ENCODE results near the gene PECR.

Gene PECR

GRCh38 chr2:216114382-216114713 lies 32.7 kb upstream of the PECR start:
- Mint-ChIP-seq H3K27ac (peak overlapping the region; percentile 100), H3K4me1 (peaks cover 83% of the 10 kb centered on the region), H3K4me3 (peak overlapping the region; percentile 45), H3K9me3 (no peaks in the 10 kb centered on the region), H3K36me3 (ENCODE audit: low read depth) (peaks cover 73% of the 10 kb centered on the region), H3K27me3 (ENCODE audit: low read depth, poor library complexity) (no peaks in the 10 kb centered on the region)
- no peak for TF ChIP-seq CTCF (IDR thresholded peaks at IDR 0.05)
- no peak for DNase-seq

- Mint-ChIP-seq H3K4me1 (peaks cover 86% of the 10 kb centered on the region), H3K27me3 (ENCODE audit: low read depth, poor library complexity) (no peaks in the 10 kb centered on the region), H3K27ac (peak overlapping the region; percentile 87), H3K36me3 (ENCODE audit: low read depth) (peaks cover 65% of the 10 kb centered on the region), H3K9me3 (no peaks in the 10 kb centered on the region), H3K4me3 (no peak overlapping the region)
- no peak for DNase-seq
- TF ChIP-seq CTCF (IDR thresholded peaks at IDR 0.05): no peak
Measured at GRCh38 chr2:216113572-216113971, 32.0 kb upstream of the PECR start.

GRCh38 chr2:216112926-216113325 lies 31.3 kb upstream of the PECR start:
- no peak for TF ChIP-seq CTCF (IDR thresholded peaks at IDR 0.05)
- Mint-ChIP-seq H3K27ac (peak overlapping the region; percentile 87), H3K4me1 (peaks cover 92% of the 10 kb centered on the region), H3K9me3 (no peaks in the 10 kb centered on the region), H3K27me3 (ENCODE audit: low read depth, poor library complexity) (no peaks in the 10 kb centered on the region), H3K36me3 (ENCODE audit: low read depth) (peaks cover 59% of the 10 kb centered on the region), H3K4me3 (peak overlapping the region; percentile 5)
- DNase-seq: no peak

- H3K9me3 Mint-ChIP-seq: no peaks in the 10 kb centered on the region
- no peak for TF ChIP-seq CTCF (IDR thresholded peaks at IDR 0.05)
- H3K27me3 Mint-ChIP-seq (ENCODE audit: low read depth, poor library complexity): no peaks in the 10 kb centered on the region
- peak overlapping the region; percentile 93 for H3K27ac Mint-ChIP-seq
- H3K36me3 Mint-ChIP-seq (ENCODE audit: low read depth): peaks cover 41% of the 10 kb centered on the region
- H3K4me1 Mint-ChIP-seq: peaks cover 86% of the 10 kb centered on the region
- H3K4me3 Mint-ChIP-seq: peak overlapping the region; percentile 100
- no peak for DNase-seq
Measured at GRCh38 chr2:216111122-216111521, 29.5 kb upstream of the PECR start.

GRCh38 chr2:216110620-216111019 lies 29.0 kb upstream of the PECR start:
- Mint-ChIP-seq H3K27ac (peak overlapping the region; percentile 93), H3K9me3 (no peaks in the 10 kb centered on the region), H3K4me1 (peaks cover 85% of the 10 kb centered on the region), H3K27me3 (ENCODE audit: low read depth, poor library complexity) (no peaks in the 10 kb centered on the region), H3K4me3 (peak overlapping the region; percentile 100), H3K36me3 (ENCODE audit: low read depth) (peaks cover 38% of the 10 kb centered on the region)
- no peak for TF ChIP-seq CTCF (IDR thresholded peaks at IDR 0.05)
- DNase-seq: no peak

GRCh38 chr2:216109962-216110614 lies 28.5 kb upstream of the PECR start:
- Mint-ChIP-seq H3K27ac (peak overlapping the region; percentile 100), H3K36me3 (ENCODE audit: low read depth) (peaks cover 35% of the 10 kb centered on the region), H3K4me1 (peaks cover 85% of the 10 kb centered on the region), H3K9me3 (no peaks in the 10 kb centered on the region), H3K4me3 (peak overlapping the region; percentile 100), H3K27me3 (ENCODE audit: low read depth, poor library complexity) (peaks cover under 1% of the 10 kb centered on the region)
- peak; percentile 36 for TF ChIP-seq CTCF (IDR thresholded peaks at IDR 0.05)
- no peak for DNase-seq
